ENCODE measurements around the gene RASD2. TPM values are rescaled to one million over a fixed set of nuclear protein-coding genes. Genes with fewer than 3 reads are reported as not detected.

RASD2 gene
- total and polyA plus RNA-seq, 9 donors, result 0.24 to 4.4 (median 2.8) TPM

- Histone ChIP-seq H3K27ac (no peak overlapping the region), H3K27me3 (no peaks in the 10 kb centered on the region), H3K4me1 (ENCODE audit: insufficient read depth) (peaks cover 3% of the 10 kb centered on the region), H3K9me3 (no peaks in the 10 kb centered on the region), H3K36me3 (no peaks in the 10 kb centered on the region), H3K4me3 (no peak overlapping the region)
- no peak for TF ChIP-seq EP300 (IDR thresholded peaks at IDR 0.05)
- no peak for TF ChIP-seq CTCF (IDR thresholded peaks at IDR 0.05)
- no peak for TF ChIP-seq POLR2A (IDR thresholded peaks at IDR 0.05)
- intact Hi-C loops (cut with DNase I), result no loop called here
- WGBS, 3 donors, result 53 to 63% (median 57%) methylated on average over 6 of the region's 6 CpGs
- DNase-seq, result no peak
Measured at GRCh38 chr22:35496768-35497312, 43.8 kb upstream of the RASD2 start.

- Histone ChIP-seq H3K36me3 (no peaks in the 10 kb centered on the region), H3K4me3 (no peak overlapping the region), H3K4me1 (ENCODE audit: insufficient read depth) (peaks cover 3% of the 10 kb centered on the region), H3K9me3 (no peaks in the 10 kb centered on the region), H3K27me3 (no peaks in the 10 kb centered on the region), H3K27ac (no peak overlapping the region)
- 16 to 20% (median 19%) methylated on average over 14 of the region's 14 CpGs for WGBS, 3 donors
- DNase-seq, result no peak
- TF ChIP-seq EP300 (IDR thresholded peaks at IDR 0.05) (no peak), CTCF (IDR thresholded peaks at IDR 0.05) (no peak), POLR2A (IDR thresholded peaks at IDR 0.05) (no peak)
- intact Hi-C loops (cut with DNase I), result no loop called here
Measured at GRCh38 chr22:35498026-35498800, 42.4 kb upstream of the RASD2 start.

GRCh38 chr22:35502836-35503235 lies 37.8 kb upstream of the RASD2 start:
- Histone ChIP-seq H3K36me3 (no peaks in the 10 kb centered on the region), H3K27ac (no peak overlapping the region), H3K27me3 (no peaks in the 10 kb centered on the region), H3K9me3 (no peaks in the 10 kb centered on the region), H3K4me3 (no peak overlapping the region), H3K4me1 (ENCODE audit: insufficient read depth) (peaks cover 3% of the 10 kb centered on the region)
- intact Hi-C loops (cut with DNase I), result no loop called here
- no peak for DNase-seq
- 61 to 70% (median 64%) methylated on average over 3 of the region's 3 CpGs for WGBS, 3 donors
- TF ChIP-seq POLR2A (IDR thresholded peaks at IDR 0.05) (no peak), EP300 (IDR thresholded peaks at IDR 0.05) (no peak), CTCF (IDR thresholded peaks at IDR 0.05) (no peak)

GRCh38 chr22:35505399-35506258 lies 35.0 kb upstream of the RASD2 start:
- no peaks in the 10 kb centered on the region for H3K27me3 ChIP-seq
- no peak overlapping the region for H3K4me3 ChIP-seq
- 53 to 67% (median 61%) methylated on average over 7 of the region's 7 CpGs for WGBS, 3 donors
- intact Hi-C loops (cut with DNase I), result no loop called here
- no peaks in the 10 kb centered on the region for H3K9me3 ChIP-seq
- no peak for TF ChIP-seq EP300 (IDR thresholded peaks at IDR 0.05)
- TF ChIP-seq POLR2A (IDR thresholded peaks at IDR 0.05), result no peak
- no peak for TF ChIP-seq CTCF (IDR thresholded peaks at IDR 0.05)
- no peak overlapping the region for H3K27ac ChIP-seq
- H3K4me1 ChIP-seq (ENCODE audit: insufficient read depth), result no peaks in the 10 kb centered on the region
- no peaks in the 10 kb centered on the region for H3K36me3 ChIP-seq
- no peak for DNase-seq
